HG02938 (cell line): ENCODE results near the gene WRAP73.

ENCODE experiments used
- ATAC-seq: cut with Tn5 transposase; IDR thresholded peaks from one replicate; pipeline ENCODE4 v1.9.1; 2021; ENCODE audit warnings: mild to moderate bottlenecking, moderate library complexity; ENCODE audit not compliant: unreplicated experiment

WRAP73 gene

GRCh38 chr1:3683197-3683596 lies 33.3 kb upstream of the WRAP73 start:
- ATAC-seq, result no peak

DNA sequence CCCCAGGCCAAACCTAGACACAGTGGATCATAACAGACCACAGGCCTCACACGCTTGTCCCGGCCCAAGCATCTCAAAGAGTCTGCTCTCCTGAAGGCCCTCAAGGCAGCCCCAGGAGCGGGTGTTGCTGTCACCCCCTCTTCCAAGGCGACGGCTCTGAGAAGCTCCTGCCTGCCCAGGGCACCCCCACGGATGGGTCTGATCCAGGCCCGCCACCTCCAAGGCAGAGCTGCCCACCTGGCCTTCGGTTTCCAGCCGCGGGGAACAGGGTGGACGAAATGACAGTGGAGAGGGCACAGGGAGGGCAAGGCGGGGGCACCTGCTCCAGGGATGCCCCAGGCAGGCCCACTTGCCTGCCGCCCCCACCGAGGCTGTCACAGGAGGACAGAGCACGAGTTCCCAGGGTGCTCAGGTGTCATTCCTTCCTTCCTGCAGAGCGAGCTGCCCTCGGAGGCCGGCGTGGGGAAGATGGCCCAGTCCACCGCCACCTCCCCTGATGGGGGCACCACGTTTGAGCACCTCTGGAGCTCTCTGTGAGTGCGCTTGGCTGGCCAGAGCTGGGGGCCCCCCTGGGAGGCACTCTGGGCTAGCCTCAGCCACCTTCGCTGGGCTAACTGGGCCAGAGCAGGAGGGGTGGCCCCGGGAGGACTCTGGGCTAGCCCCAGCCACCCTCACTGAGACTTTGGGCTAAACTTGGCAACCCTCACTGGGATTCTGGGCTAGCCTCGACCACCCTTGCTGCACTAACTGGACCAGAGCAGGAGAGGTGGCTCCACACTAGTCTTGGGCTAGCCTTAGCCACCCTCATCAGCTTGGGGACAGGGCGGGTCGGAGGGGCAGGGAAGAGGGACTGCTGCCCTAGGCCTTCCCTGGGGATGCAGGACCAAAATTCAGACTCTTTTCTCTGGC lies 32.2 kb upstream of the WRAP73 start:
- no peak for ATAC-seq

DNA sequence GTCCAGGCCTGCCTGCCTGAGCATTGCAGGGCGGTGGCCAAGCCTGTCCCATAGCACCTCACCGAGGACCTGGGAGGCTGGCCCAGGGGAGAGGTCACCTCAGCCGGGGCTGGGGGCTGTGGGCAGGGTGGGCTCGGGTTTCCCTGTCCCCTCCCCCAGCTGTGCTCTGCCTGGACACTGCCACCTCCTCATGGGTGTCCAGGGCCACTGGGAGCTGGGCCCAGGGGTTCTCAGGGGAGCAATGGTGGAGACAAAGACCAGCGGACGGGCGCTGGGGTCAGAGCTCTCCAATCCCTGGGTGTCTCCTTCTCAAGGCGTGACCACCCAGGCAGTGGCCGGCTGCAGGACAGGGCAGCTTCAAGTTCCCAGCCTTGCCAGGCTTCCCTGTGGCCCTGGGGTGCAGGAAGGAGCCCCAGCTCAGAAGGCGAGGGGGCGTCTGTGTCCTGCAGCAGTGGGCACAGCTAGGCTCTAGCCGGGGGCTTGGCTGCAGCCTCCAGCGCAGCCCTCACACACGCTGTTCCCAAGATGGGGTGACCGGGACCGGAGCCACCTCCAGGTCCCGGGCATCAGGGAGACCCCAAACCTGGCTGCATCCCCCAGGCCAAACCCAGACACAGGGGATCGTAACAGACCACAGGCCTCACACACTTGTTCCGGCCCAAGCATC lies 31.5 kb upstream of the WRAP73 start:
- ATAC-seq, result no peak

DNA sequence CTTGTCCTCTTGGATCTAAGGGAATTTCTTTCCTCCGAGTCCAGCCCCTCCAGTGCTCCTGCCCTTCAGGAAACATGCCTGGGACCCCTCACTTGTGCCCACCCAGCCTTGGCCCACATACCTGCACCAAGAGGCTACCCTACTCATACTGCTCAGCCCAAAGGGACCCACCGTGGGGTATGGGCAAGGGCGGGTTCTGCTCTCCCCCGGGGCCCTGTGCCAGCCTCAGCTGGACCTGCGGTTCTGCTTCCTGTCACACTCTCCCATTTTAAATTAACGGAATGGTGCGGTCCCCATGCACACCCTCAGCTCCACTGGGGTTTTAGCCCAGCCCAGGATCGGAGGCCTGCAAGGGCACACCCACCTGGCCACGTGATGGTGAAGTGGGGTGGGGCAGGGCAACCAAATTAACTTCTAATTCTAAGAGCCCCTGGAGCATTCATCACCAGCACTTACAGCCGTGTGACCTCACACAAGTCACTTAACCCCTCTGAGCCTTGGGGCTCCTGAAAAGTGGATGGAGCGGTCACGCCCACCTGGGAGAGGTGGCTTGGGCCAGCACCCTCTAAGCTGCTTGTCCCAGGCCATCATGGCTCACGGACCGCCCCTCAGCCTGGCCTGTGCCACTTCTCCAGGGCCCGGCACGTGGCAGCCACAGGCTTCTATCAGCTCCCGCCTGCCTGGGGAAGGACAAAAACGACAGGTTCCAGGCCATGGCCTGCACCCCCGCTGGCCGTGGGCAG lies 30.8 kb upstream of the WRAP73 start:
- no peak for ATAC-seq

GRCh38 chr1:3679799-3680453 lies 30.0 kb upstream of the WRAP73 start:
- no peak for ATAC-seq

DNA sequence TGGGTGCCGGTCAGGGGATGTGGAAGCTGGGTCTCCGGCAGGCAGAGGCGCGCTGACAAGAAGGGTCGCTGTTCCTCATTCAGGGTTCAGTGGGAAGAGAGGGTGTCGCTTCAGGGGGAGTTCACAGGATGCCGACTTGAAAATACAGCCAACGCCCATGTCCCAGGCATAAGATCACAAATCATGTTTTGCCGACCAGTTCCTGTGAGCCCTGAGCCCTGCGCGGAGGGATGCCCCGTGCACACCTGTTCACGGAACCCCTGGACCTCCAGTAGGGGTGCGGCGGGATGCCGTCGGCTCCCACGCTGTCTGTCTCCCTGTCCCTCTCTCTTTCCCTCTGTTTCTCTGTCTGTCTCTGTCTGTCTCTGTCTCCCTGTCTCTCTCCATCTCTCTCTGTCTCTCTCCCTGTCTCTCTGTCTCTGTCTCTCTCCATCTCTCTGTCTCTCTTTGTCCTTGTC lies 29.2 kb upstream of the WRAP73 start:
- ATAC-seq, result no peak

GRCh38 chr1:3678361-3679097 lies 28.6 kb upstream of the WRAP73 start:
- ATAC-seq, result no peak

DNA sequence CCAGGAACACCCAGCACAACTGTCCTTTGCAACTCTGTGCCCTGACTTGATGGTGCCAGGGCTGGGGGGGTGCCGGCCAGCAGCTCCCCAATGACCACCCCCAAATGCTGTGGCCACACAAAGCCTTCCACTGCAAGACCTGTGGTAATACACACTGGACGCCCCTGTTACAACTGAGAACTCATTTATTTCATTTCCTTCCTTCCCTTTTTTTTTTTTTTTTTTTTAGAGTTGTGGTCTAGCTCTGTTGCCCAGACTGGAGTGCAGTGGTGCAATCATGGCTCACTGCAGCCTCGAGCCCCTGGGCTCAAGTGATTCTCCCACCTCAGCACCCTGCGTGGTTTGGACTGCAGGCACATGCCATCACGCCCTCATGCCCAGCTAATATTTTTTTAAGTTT lies 27.6 kb upstream of the WRAP73 start:
- peak; percentile 14 for ATAC-seq

DNA sequence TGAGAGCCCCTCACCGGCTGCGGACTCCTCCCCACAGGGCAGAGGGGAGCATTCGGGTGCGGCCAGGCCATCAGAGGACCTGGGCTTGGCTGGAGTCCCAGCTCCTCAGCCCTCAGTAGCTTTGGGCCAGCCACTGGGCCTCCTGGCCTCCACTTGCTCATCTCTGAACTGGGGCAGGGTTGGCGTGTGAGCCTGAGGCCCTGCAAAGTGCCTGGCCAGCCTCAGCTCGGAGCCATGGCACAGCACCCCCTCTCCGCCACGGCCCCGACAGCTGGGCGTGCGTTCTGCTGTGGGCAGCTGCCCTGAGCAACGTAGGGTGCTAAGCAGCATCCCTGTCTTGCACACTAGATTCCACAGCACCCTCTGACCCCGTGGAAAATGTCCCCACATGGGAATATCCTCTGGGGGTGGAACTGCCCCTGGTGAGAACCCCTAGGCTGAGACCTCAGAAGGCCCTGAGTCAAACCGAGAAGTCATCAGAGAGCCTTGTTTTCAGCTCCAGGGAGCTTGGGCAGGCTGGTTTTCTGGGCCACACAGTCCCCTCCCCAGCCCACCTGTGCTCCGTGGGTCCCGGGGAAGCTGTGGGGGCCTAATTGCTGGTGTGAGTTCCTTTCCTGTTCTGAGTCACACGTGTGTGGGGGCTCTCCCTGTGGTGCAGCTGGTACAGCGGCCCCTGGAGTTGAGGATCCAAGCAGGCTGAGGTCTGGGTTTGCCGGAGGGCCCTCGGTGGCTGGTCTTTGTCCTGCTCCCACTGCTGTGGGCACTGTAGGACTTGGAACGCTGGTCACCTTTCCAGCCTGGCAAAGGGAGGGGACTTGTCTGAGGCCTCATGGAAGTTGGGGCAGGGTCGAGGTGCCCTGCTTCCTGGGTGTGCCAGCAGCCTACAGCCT lies 26.9 kb upstream of the WRAP73 start:
- peak; percentile 79 for ATAC-seq

DNA sequence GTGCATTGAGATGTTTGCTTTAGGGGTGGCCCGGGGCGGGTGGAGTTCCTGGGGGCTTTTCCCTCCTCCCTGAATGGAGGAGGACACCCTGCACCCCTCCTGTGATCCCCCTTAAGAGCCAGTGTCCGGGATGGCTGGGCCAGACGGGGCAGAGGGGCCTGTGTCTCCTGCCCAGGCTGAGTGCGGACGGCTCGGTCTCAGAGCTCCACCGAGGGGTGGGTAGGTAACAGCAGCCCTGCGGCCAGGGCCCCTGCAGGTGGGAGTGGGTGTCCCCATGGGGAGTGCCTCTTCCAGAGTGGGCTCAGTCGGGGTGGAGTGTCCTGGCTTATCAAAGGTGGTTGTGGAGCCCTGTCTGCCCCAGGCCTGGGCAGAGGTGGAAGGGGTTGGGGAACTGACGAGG lies 25.5 kb upstream of the WRAP73 start:
- ATAC-seq, result no peak

DNA sequence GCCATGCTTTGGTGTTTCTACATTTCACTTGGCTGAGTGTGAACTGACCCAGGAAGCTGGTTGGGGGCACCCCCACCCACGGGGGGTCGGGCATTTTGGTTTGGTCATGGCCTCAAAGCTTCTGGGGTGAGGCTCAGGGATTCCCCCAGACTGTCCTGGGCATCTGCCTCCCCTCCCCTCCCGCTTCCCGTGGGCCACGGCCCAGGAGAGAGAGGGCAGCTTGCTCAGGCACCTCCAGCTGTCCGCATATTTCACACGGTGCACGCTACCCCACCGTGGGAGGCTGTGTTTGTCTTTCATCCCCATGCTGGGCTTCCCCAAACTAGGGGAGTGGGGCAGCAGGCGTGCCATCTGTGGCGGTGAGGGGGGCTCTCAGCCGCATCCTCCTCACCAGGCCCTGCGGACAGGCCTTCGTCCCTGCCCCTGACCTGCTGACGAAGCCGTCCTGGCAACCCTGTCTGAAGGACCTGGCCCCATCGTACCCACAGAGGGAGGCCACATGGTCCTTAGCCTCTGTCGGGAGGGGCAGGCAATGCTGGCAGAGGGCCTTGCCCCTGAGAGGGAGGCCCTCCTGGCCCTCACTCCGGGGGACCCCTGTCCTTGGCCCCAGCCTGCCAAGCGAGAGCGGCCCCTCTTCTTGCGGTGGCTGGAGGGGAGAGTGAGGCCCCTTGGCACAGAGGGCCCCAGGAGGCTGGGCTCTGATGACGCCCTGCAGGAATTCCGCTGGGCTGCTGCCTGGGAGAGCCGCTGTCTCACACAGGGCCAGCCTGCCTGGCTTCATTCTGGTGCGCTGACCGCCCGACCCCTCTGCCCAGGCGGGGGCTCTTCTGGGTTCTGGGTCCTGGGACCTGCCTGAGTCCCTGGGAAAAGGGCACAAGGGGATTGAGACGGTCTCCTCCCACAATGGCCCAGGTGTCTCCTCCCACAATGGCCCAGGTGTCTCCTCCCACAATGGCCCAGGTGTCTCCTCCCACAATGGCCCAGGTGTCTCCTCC lies 24.5 kb upstream of the WRAP73 start:
- ATAC-seq, result no peak

- no peak for ATAC-seq
These were observed 23.6 kb upstream of the WRAP73 start for GRCh38 chr1:3673381-3674099.

GRCh38 chr1:3672971-3673361 lies 23.1 kb upstream of the WRAP73 start:
- ATAC-seq, result no peak

DNA sequence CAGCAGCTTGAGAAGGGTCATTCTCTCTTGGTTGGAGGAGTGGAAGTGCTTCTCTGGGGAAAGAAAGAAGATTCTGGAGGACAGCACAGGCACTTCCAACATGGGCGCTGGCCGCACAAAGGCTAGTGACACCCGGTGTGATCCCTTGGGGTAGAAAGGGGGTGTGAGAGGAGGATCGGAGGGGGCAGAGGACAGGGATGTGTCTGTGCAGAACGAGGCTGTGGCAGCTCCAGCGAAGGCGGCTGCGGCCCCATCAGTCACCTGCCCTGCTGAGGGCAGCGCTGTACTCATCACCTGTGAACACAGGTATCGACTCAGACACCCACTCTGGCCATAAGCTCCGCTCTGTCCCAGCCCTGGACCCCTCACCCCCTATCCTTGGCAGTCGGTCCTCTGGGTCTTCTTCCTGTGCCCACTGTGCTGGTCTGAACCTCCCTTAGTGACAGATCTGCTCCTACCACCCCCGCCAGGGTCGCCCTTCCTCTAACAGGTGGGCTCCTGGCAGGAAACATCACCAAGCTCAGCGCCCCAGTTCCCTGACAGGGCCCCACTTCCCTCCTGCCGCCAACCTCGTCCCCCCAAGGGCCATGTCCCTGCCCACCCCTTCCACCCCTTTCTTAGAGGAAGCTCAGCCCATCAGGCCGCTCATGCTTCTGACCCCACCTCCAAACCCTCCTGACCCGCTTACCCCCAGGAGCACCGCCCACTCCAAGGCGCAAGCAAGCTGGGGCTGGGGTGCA lies 22.5 kb upstream of the WRAP73 start:
- no peak for ATAC-seq

GRCh38 chr1:3671371-3672180 lies 21.7 kb upstream of the WRAP73 start:
- ATAC-seq, result no peak

- no peak for ATAC-seq
These were observed 20.9 kb upstream of the WRAP73 start for GRCh38 chr1:3670823-3671265.
